UCSD-AML1 (cell line): ENCODE results near the gene MTRF1.

ENCODE experiments used
- DNase-seq: peaks from one replicate; lab custom pipeline; 2025; ENCODE audit not compliant: unreplicated experiment; lab: John Stamatoyannopoulos, UW

The MTRF1 gene

GRCh38 chr13:41263261-41263971, at the start of gene MTRF1:
MTRF1 (minus strand) TSS chr13:41263576; CDS start chr13:41260907, 2,669 bp downstream.
- peak; percentile 78 for DNase-seq

- no peak for DNase-seq
Observed at GRCh38 chr13:41313117-41313516, 49.7 kb upstream of the MTRF1 start.

- peak; percentile 41 for DNase-seq
Observed at GRCh38 chr13:41312176-41312500, 48.8 kb upstream of the MTRF1 start.

GRCh38 chr13:41311406-41312175, 48.2 kb upstream of the MTRF1 start:
- DNase-seq: peak; percentile 65

GRCh38 chr13:41310963-41311405, 47.6 kb upstream of the MTRF1 start, which contains the start of gene NAA16:
NAA16 (plus strand) TSS chr13:41311267; CDS start chr13:41311529, 262 bp downstream.
- DNase-seq: peak; percentile 92

- no peak for DNase-seq
Observed at GRCh38 chr13:41307884-41308640, 44.7 kb upstream of the MTRF1 start.

GRCh38 chr13:41306271-41307145, 43.1 kb upstream of the MTRF1 start:
- no peak for DNase-seq

- no peak for DNase-seq
Observed at GRCh38 chr13:41304551-41304950, 41.2 kb upstream of the MTRF1 start.

GRCh38 chr13:41302743-41303142, 39.4 kb upstream of the MTRF1 start:
- DNase-seq: no peak

GRCh38 chr13:41299316-41300094, 36.1 kb upstream of the MTRF1 start:
- no peak for DNase-seq

- DNase-seq: no peak
Observed at GRCh38 chr13:41296879-41297646, 33.7 kb upstream of the MTRF1 start.

- DNase-seq: no peak
Observed at GRCh38 chr13:41295973-41296372, 32.6 kb upstream of the MTRF1 start.

GRCh38 chr13:41294914-41295313, 31.5 kb upstream of the MTRF1 start:
- DNase-seq: no peak

GRCh38 chr13:41293272-41293671, 29.9 kb upstream of the MTRF1 start:
- DNase-seq: no peak

- no peak for DNase-seq
Observed at GRCh38 chr13:41291246-41291645, 27.9 kb upstream of the MTRF1 start.

GRCh38 chr13:41289463-41289881, 26.1 kb upstream of the MTRF1 start:
- DNase-seq: no peak

- DNase-seq: no peak
Observed at GRCh38 chr13:41286370-41286769, 23.0 kb upstream of the MTRF1 start.

- no peak for DNase-seq
Observed at GRCh38 chr13:41284512-41285288, 21.3 kb upstream of the MTRF1 start.
